Lower leg skin (tissue), 4 donors: ENCODE data around the gene UGDH. TPM values are rescaled to one million over a fixed set of nuclear protein-coding genes. Genes with fewer than 3 reads are reported as not detected.

ENCODE experiments used
- DNase-seq, 2 donors: peaks; one replicate each; pipeline ENCODE4 v3.0.0-alpha.2; 2019; ENCODE audit warnings: low spot score in 2 of 2
- H3K4me3 ChIP-seq: fragments of 200-600 bp; sonication (generic); 2 replicates; pipeline ENCODE4 v1.5.1; 2017; ENCODE audit warnings: mild to moderate bottlenecking, low read depth; ENCODE audit not compliant: poor library complexity, severe bottlenecking
- POLR2A ChIP-seq, 2 donors: fragments of 450-650 bp; IDR thresholded peaks; one replicate each; pipeline ENCODE4 v1.6.1; 2016 to 2017; ENCODE audit warnings: antibody characterized with exemption in 2 of 2, mild to moderate bottlenecking in 1 of 2, moderate library complexity in 1 of 2
- WGBS, 2 donors: methylation state at CpG; one replicate each; pipeline ENCODE4 v1.1.5; 2018; 5-methylcytosine and 5-hydroxymethylcytosine counted together
- intact Hi-C: fragments of 100-400 bp; cut with DNase I; formaldehyde crosslinking; loops from one replicate; pipeline ENCODE4 v1.15.0; 2023; ENCODE audit warnings: low total_unique reads
- total RNA-seq, 4 donors: library from RNA; depleted of rRNA; stranded (reverse); fragments of >200 nt; gene quantifications; one replicate each; pipeline ENCODE4 v1.1.0, GENCODE V29; 2016
- TF ChIP-seq, protein P1 (sequence below), 3 donors: fragments of 450-650 bp; IDR thresholded peaks; one replicate each; pipeline ENCODE4 v1.5.1; 2016; ENCODE audit warnings: antibody characterized with exemption in 3 of 3, mild to moderate bottlenecking in 3 of 3, moderate library complexity in 2 of 3

The UGDH gene
- total RNA-seq, 4 donors from 2014 or later = 20.2 to 29.4 (median 24.3) TPM

- TF ChIP-seq POLR2A (IDR thresholded peaks at IDR 0.05) = no peak
- TF ChIP-seq, protein P1, sequence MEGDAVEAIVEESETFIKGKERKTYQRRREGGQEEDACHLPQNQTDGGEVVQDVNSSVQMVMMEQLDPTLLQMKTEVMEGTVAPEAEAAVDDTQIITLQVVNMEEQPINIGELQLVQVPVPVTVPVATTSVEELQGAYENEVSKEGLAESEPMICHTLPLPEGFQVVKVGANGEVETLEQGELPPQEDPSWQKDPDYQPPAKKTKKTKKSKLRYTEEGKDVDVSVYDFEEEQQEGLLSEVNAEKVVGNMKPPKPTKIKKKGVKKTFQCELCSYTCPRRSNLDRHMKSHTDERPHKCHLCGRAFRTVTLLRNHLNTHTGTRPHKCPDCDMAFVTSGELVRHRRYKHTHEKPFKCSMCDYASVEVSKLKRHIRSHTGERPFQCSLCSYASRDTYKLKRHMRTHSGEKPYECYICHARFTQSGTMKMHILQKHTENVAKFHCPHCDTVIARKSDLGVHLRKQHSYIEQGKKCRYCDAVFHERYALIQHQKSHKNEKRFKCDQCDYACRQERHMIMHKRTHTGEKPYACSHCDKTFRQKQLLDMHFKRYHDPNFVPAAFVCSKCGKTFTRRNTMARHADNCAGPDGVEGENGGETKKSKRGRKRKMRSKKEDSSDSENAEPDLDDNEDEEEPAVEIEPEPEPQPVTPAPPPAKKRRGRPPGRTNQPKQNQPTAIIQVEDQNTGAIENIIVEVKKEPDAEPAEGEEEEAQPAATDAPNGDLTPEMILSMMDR (IDR thresholded peaks at IDR 0.05) = no peak
- intact Hi-C loops = no loop called here
- WGBS, 2 donors = 87 to 88% methylated on average over 6 of the region's 6 CpGs
- DNase-seq = no peak
- H3K4me3 ChIP-seq = no peak overlapping the region
These were observed 75.7 kb downstream of the UGDH start for GRCh38 chr4:39451423-39452023.

GRCh38 chr4:39450618-39451017 lies 76.6 kb downstream of the UGDH start:
- TF ChIP-seq POLR2A (IDR thresholded peaks at IDR 0.05) = no peak
- TF ChIP-seq, protein P1 (IDR thresholded peaks at IDR 0.05) = no peak
- no peak for DNase-seq
- WGBS, 2 donors = 65 to 90% methylated on average over 2 of the region's 2 CpGs
- intact Hi-C loops = no loop called here
- no peak overlapping the region for H3K4me3 ChIP-seq

Other genes starting within 250 kb of the UGDH start
- gene RFC1, start 161.1 kb downstream of the UGDH start, total RNA-seq = 10 to 100 TPM; 19.9 to 35.5 (median 29.6) TPM
- gene KLB, start 120.5 kb downstream of the UGDH start, total RNA-seq = under 1 TPM; 0.38 to 0.74 (median 0.45) TPM
- 1,000 to 10,000 TPM; 2,484 to 4,074 (median 3,563) TPM for gene RPL9, start 68.5 kb downstream of the UGDH start, total RNA-seq
- 10 to 100 TPM; 10.1 to 18.5 (median 12.4) TPM for gene LIAS, start 68.4 kb downstream of the UGDH start, total RNA-seq
- 10 to 100 TPM; 25.6 to 49.2 (median 36.4) TPM for gene SMIM14, start 111.4 kb upstream of the UGDH start, total RNA-seq
- 10 to 100 TPM; 21.5 to 32.2 (median 25.7) TPM for gene UBE2K, start 170.7 kb upstream of the UGDH start, total RNA-seq